Loucy (cell line): ENCODE measurements around the gene OLFM4.

Source experiments
- CTCF ChIP-seq: fragments of 200-600 bp; sonication (generic); conservative IDR thresholded peaks from 2 replicates; pipeline ENCODE4 v1.5.1; 2014; ENCODE audit warnings: mild to moderate bottlenecking, antibody characterized with exemption, low read length
- EZH2phosphoT487 ChIP-seq: fragments of 200-600 bp; IDR thresholded peaks from 2 replicates; pipeline ENCODE4 v1.6.1; 2018; ENCODE audit warnings: antibody characterized with exemption, mild to moderate bottlenecking, moderate library complexity, borderline replicate concordance

DNA sequence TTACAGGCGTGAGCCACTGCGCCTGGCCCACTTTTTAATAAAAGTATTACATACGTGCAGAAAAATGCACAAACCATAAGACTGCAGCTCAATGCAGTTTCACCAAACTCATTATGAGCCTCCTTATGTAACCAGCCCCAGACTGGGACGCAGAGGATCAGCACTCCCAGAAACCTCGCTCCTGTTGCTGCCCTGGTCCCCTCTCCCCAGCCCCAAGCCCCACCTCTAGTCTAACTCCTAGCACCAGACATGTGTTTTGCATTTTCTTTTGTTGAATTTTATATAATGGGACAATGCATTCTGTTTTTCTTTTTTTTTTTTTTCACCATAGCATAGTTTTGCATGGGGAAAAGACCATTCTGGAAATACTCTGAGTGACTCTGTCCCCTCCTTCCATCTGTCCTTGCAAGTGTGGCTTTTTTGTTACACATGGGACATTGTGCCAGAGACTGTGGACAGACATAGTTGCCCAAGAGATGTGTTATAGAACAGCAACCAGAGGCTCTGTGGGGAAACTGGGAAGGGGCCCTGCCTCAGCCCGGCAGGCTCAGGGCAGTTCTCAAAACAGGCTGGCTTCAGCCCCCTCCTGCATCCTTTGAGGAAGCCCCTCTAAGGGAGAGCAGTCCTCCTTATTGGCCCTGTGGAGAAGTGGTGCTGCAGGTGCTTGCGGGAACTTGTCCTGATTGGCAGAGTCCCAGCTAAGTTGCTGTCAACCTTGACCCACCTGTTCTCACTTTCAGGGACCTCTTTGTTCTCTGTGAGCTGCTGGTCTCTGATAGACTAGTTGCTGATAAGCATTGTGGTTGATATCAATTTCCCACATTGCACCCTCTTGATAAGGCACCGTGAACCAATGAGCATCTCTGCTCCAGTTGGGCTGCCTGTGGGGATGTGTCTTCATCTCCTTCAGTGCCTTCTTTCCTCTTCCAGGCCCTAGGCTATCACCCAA is 13.8 kb upstream of the OLFM4 start:
- TF ChIP-seq CTCF, result no peak
- TF ChIP-seq EZH2phosphoT487, result no peak
